ENCODE results near the gene PLCD3.
"Not testable (repeated sequence)": the region's sequence is repeated elsewhere in the genome, so short reads cannot be mapped to it uniquely, and the experiment has no call there.

The PLCD3 gene

DNA sequence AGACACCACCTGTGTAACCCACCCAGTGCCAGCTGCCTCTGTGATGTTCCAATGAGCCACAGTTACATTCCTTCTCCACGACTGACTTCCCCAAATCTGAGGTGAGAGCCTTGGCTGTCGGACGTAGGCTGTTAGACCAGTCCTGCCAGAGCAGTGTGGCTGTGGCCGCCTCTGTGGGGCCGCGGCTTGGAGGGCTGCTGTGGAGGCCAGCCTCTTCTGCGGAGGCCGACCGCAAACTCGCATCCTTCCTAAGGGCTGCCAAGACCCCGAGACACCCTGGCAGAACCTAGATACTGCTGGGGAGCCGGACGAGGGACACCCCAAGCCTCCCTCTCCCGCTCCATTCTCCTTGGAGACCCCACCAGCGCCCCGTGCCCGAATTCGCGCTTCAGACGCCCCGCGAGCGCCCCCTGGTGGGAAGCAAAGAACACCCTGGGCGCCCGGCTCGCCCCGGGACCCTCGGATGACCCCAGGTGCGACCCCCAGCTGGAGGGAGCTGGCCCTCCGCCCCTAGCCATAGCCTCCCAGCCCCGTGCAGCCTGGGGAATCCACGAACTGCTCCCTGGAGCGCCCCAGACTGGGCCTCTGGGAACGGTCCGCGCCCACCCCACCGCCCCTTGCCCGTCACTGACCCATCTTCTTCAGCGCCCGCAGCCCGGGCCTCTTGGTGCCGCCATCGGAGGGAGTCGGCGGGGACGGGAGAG lies 547 bp downstream of the PLCD3 start:
- DNase-seq: no peak

DNA sequence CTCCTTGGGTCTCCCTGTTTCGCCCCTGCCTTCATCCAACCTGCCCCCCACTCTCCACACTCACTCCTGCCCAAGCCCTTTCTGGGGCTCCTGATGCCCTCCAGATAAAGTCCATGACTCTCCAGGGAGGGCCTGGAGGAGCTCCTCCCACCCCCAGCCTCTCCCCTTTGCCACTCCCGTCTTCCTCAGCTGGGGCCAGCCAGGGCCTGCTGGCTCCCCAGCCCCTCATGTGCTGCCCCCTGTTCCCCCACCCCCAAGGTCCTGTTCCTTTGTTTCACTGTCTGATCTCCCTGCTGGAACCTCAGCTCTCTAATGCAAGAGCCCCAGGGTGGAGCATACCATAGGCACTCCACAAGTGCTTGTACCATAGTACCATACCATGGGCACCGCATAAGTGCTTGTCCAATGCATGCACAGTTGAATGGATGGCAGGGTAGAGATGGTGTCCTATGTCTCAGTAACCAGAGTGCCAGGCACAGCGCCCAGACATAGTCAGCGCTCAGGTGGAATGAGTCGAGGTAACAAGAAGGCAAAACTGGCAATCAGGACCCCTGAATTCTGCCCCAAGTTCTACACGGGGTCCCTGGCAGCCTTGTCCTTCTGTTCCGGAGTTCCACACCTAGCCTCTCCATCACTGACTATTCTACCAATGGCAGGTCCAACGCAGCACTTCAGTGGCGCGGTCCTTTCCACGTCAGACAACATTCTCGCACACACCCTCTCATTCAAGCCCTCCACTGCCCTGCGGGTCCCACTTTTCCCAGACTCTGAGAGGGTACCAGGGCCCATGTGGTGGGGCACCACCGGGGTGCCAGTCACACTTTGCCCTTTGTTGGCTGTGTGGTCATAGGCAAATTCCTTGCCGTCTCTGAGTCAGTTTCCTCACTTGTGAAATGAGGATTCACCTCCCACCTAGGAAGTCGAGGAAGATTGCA lies 1.4 kb downstream of the PLCD3 start:
- DNase-seq: no peak

DNA sequence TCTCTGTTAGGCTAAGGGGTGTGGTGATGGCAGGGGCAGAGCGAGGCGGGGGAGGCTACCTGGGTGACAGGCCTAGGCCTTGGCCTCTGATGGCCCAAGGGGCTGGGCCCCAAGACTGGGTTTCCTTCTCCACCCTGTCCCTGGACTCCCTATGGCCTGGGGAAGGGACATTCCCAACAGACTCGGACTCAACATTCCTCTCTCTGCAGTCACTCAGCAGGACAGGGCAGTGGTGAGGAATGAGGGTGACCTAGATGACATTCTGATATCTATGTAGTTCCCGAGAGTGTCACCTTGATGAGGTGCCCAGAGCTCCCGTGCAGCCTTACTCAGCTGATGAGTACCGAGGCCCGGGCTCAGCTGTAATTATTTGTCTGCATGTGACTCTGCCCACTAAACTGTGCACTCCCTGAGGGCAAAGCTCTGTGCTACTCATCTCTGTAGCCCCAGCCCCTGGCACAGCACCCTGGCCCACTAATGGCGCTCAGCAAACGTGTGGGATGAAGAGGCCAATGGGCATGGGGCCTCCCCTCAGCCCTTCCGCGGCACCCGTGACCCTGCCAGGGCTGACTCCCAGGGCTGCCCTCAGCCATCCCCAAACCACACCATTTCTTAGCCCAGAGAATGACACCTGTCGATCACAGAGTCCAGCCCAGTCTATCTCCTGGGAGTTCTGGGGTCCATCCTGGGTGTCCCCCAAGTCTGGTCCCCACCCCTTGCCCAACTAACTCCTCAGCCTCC lies 2.2 kb downstream of the PLCD3 start:
- DNase-seq: no peak

DNA sequence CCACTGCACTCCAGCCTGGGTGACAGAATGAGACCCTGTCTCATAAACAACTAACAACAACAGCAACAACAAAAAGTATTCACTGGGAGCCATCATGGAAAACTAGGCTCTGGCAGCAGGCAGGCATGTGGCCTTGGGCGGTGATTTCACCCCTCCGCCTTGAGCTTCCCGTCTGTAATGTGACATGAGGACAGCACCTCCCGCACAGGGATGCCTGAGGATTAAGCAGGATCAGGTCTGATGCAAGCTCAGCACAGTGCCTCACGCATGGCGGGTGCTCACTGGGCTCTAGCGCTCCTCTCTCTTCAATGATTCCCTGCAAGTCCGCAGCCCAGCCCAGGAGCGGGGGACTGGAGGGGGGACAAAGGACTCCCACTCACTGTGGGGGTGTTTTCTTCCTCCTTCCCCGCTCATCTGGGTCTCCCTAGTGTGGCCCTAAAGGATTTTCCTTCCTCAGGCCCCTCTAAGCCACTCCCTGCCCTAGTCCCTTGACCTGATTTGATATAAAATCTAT lies 2.8 kb downstream of the PLCD3 start:
- no peak for DNase-seq

GRCh38 chr17:45128989-45129388 lies 3.3 kb downstream of the PLCD3 start:
- DNase-seq: no peak

DNA sequence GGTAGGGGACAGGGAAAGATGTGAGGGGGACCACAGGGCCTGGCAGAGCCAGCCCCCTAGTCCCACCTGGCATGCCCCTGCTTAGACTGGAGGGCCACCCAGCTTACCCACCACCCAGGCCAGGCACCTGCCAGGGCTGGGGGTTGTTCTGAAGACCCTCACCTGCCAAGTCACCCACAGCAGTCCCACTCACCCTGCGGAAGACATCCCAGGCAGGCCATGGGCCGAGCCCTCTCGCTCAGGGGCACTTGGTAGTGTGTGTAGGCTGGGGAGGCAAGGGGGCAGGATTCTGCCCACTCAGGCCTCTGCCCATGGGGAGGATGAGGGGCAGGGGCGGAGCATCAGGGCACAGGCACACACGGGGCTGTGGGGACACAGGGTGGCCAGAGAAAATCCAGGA lies 4.0 kb downstream of the PLCD3 start:
- DNase-seq: no peak

DNA sequence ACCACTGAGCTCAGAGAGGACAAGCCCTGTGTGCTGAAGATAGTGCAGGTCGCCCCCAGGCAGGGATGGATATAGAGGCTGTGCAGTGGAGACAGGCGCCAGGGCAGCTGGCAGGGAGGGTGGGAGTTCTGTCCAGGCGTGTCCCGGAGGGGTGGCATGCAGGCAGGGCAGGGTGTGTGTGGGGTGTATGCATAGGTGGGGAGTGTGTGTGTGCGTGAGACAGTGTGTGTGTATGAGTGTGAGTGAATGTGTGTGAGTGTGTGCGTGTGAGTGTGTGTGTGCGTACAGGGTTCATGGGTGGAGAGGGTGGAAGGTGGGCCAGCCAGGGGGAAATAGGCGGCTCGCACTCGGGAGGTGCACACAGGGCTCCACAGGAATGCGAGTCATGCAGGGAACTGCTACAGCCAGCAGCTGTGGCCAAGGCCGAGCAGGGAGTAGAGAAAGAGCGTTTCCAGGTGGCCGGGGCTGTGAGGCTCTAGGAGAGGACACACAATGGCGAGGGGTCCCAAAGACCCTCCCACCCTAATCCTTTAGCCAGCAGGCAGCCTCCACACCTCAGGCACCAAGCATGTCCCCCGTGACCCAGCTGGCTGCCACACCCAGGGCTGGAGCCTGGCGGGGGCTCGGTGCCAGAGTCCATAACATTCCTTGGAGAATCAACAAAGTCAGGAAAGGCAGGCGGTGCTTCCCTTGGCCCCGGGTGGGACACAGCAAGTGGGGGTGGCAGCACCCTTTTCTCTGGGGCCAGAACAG lies 4.6 kb downstream of the PLCD3 start:
- DNase-seq: no peak

DNA sequence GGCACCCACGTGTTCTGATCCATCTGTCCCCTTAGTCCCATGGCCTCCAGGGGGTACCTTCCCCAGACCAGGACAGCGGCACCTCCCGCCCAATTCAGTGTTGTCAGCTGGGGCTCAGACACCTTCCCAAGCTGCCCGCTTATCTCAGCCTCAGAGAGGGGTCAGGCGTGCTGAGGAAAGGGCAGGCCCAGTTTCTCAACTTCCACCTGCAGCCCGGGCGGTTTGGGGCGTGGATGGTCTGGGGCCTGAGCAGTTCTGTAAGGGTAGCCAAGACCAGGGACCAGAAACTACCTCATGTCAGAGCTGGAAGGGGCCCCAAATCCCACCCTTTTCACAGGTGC lies 5.1 kb downstream of the PLCD3 start:
- no peak for DNase-seq

- no peak for DNase-seq
These were observed 6.8 kb downstream of the PLCD3 start for GRCh38 chr17:45125509-45125908.

- not testable (repeated sequence) for DNase-seq
These were observed 7.6 kb downstream of the PLCD3 start for GRCh38 chr17:45124797-45125122.

DNA sequence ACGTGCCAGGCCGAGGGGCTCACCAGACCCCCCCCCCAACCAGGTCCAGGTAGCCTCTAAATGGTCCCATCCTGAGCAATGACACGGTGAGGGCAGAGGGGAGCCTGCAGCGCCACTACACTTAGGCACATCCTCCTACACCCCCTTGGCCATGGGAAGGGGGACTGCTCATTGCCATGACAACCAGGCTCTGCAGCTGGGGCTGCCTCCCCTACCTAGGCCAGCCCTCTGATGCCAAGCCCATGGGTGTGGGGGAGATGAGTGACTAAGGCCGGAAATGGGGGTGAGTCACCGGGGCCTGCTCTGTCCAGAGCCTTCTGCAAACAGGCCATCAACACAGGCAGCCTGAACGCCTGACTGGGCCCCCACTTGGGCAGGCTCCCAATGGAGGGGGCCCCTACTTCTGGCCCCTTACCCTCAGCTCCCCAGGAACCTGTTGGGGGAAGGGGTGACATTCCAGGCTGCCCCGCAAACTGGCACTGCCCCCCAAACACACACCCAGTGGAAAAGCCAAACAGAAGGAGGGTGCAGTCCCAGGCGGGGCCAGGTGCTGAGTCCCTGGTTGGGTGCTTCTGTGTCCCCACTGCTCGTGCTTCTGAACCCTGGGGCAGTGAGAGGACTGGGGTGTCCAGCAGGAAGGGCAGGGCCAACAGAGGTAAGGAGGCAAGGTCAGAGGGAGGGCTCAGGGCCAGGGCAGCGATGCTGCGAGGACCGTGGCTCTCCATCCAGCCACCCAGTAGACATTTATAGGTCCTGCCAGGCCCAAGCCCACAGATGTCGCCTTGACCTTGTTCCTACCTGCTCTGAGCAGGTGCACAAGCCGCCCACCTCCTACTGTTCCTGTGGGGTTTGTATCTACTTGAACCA lies 8.2 kb downstream of the PLCD3 start:
- DNase-seq: no peak

GRCh38 chr17:45123076-45123770 lies 9.1 kb downstream of the PLCD3 start:
- DNase-seq: no peak

- DNase-seq: no peak
These were observed 11.3 kb downstream of the PLCD3 start for GRCh38 chr17:45121055-45121454.

- no peak for DNase-seq
These were observed 11.8 kb downstream of the PLCD3 start for GRCh38 chr17:45120558-45120957.

- DNase-seq: no peak
These were observed 12.4 kb downstream of the PLCD3 start for GRCh38 chr17:45119964-45120363.

DNA sequence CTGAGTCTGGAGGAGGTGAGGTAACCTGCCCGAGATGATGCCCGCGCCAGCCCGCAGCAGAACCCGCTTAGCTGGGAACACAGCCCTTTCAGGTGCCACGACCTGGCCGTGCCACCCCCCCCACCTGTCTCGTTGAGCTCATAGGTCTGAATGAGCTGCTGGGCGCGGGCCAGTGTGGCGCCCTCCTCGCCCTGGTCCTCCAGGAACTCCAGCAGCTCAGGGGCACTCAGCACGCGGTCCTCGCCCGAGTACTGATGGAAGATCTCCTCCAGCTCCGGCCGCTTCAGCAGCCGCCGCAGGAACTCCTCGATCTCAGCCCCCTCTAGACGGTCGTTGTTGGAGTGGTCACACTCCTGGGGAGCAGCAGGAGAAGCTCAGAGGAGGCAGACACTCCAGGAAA lies 13.6 kb downstream of the PLCD3 start:
- DNase-seq: no peak

DNA sequence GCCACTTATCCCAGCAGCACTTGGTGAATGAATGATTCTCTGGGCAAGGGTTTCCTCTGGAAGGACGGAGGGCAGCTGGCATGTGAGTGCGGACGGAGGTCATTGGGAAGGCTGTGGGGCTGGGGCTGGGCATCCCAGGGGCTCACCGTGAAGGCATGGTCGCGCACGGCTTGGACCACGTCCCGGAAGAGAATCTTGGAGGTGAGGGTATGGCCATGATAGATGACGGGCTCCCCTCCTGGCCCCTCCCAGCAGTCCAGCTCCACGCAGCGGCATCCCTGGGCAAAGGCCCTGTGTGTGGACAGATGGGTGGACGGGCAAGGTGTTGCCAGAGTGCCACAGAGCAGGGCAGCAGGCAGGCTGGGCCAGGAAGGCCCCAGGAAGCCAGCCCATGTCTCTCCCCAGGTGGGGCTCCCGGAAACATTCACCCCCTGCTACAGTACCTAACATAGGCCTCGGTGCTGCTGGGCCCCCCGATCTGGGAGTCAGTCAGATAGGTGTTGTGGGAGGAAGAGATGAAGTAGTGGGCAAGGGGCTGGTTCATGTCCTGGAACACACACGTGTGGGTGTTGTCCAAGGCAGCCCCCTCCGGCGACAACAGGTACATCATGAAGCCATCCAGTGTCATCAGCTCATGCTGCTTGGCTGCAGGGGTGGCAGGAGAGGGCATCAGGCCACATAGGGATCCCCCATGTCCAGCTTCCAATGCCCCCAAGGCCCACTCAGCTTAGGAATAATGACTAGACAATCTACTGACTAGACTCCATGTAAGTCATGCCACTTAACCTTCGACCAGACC lies 14.3 kb downstream of the PLCD3 start:
- DNase-seq: no peak

- no peak for DNase-seq
These were observed 15.0 kb downstream of the PLCD3 start for GRCh38 chr17:45117334-45117733.

DNA sequence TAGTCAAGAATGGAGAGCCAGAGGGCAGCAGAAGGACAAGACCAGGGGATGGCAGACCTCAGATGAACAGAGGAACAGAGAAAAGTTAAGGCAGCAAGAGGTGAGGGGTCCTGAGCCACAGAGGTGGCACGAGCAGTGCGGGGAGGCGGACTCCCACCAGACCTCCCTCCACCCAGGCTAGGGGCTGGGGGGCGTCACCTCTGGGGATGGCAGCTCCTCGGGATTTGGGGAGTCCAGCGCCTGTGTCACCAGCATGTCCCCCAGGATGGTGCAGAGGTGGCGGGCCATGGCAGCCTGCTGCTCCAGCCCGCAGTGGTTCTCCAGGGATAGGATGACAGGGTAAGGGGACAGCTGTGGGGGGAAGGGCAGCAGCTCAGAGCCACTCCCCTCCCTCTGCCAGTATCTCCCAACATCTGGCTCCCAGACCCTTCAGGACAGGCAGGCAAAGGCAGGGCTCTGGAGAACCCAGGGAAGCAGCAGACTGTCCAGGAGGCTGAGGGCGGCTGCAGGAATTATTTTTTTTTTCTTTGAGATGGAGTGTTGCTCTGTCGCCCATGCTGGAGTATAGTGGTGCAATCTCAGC lies 15.8 kb downstream of the PLCD3 start:
- DNase-seq: no peak

DNA sequence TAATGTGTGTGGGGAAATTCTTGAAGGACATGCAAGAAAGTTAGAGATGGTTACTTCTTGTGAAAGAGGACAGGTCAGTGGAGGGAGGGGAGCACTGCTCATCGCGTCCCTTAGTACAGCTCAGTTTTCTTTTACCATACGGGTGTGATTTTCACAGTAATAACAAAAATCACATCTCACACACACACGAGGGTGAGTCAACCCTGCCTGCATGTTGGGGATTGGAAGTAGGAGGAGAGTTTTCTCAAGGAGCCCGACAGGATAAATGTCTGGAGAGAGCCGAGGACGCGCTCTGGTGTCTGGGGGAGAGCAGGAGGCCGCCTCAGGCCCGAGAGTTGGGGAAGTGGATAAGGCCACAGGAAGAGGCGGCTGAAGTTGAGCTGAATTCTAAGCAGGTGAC lies 16.4 kb downstream of the PLCD3 start:
- DNase-seq: no peak
